ELR (cell line): Measurements from ENCODE around the gene LILRA6.
A peak's percentile ranks its signal among the peaks of the same experiment; 100 is the strongest.
"Not testable (repeated sequence)": the region's sequence is repeated elsewhere in the genome, so short reads cannot be mapped to it uniquely, and the experiment has no call there.

Source experiments
- DNase-seq: peaks from one replicate; pipeline ENCODE4 v3.0.0-alpha.2; 2015; ENCODE audit warnings: low read depth

Gene LILRA6

DNA sequence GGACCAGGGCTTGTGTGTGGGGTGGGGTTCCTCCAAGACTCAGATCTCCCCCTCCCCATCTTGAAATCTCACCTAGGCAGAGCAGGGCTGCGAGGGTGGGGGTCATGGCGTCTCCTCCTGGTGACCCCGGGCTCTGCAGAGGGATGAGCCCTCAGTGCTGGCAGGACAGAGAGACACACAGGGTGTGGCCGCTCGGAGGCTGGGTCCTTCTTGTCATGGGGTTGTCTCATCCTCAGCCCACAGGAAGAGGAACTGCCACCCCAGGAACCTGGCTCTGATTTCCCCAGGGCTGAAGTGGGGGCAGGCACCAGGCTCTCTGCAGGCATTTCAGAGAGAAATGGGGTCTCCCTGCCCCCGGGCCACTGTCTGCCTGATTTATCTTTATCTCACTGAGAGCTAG is at the start of gene LILRA6:
Gene LILRA6, minus strand, starts transcription at position 145 of the 400 bp plus-strand sequence.
- not testable (repeated sequence) for DNase-seq

DNA sequence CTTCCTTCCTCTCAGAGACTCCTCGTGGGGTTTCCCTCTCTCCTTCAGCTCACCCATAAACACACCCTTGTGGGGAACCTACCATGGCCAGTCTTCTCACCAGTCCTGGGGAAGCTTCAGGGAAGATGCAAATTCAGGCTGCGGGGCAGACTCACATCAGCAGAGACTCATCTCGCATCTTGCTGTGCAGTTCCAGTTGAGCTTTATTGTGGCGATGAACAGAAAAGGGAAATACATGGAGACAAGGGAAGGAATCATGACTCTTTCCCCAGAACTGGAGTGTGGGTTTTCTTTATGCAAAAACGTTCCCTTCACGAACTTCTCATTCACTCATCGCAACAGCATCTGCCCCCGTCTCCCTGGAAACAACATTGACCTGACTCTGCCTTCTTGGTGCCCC is 46.6 kb upstream of the LILRA6 start:
- DNase-seq, result not testable (repeated sequence)

DNA sequence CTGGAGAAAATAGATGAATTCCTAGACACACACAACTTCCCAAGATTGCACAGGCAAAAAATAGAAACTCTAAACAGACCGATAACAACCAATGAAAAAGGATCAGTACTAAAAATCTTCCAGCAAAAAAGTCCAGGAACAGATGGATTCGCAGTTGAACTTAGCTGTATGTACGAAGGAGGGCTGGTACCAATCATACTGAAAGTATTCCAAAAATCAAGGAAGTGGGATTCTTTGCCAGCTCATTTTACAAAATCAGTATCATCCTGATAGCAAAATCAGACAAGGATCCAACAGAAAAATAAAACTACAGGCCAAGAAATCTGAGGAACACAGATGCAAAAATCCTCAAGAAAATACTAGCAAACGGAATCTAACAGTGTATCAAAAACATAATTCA is 44.9 kb upstream of the LILRA6 start:
- peak; percentile 66 for DNase-seq

DNA sequence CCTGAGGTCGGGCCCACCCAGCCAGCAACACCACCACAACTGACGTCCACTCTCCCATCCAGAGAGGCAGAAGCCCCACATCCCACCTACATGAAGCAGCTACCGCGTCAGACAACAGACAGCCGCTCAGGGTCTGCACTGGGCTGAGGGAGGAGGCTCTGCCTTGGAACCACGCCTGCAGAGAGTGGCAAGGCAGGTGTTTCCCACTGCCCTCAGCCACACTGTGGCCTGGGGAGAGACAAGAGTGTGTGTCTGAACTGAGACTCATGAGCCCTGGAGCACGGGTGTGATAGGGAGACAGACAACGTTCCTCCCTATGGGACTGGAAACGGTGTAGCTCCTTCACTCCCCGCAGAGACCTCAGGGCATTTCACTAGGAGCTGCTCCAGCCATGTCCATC is 43.7 kb upstream of the LILRA6 start:
- not testable (repeated sequence) for DNase-seq

DNA sequence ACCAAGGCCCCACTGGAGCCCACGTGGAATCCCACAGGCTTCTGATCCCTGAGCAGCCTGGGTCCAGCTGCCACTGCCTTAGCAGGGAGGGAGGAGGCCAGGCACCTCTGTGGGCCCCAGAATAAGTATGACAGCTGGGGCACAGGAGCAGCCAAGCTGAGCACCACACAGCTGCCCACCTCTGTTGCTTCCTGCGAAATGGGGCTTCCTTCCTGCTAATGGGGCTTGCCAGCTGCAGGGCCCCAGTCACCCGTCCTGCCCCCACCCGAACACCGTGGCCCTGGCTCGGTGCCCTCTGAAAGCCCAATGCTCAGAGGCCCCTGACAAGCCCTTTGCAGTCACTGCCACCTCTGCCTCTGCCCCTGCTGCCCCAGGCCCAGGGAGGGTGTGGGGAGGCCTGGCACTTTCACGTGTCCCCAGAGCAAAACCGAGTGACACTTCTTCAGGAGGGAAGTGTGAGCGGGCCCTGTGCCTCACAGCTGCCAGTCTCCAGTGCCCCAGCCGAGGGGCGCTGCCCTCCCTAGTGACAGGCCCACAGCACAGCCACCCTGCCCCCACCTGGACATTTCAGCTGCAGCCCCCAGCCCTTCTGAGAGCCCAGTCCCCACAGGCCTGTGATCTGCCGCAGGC is 43.0 kb upstream of the LILRA6 start:
- not testable (repeated sequence) for DNase-seq

DNA sequence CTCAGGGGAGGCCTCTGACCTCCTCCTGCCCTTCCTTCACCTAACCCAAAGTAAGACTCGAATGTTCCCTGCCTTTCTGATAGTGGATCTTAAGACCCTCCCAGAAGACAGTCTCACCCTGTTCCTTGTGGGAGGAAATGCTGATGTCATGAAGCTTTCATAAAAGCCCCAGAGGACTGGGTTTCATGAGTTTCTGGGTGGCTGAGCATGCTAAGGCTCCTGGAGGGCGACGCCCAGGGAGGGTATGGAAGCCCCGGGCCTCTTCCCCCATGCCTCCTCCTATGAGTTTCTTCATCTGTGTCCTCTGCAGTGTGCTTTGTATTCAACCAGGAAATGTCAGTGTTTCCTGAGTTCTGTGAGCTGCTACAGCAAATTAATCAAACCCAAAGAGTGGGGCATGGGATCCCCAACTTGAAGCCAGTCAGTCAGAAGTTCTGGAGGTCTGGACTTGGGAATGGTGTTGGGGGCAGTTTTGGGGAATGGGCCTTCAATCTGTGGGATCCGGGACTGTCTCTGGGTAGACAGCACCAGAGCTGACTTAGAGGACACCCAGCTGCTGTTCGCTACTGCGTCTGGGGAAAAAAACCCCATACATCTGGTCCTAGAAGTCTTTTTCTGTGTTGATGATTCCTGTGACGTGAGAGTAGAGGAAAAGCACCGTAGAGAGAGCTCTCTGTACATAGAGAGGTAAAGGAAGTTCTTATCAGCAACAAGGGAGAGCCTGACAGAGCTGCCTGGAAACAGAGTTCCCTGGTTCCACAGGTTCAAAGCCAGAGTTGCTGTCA is 40.3 kb upstream of the LILRA6 start:
- no peak for DNase-seq

DNA sequence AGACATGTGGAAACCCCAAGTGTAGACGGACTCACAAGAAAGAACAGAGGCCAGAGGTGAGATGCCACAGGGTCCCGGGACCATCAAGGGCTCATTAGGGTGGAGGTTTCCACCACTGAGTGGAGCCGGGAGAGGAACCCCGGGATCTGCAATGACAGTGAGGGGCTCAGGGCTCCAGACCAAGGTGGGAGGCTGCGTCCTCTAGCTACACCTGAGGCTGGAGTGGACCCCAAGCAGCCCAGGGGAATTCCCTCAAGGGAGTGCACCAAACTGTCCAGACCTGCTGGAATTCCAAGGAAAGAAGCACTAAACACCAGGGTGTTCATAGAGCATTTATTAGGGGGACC is 39.1 kb upstream of the LILRA6 start:
- not testable (repeated sequence) for DNase-seq

DNA sequence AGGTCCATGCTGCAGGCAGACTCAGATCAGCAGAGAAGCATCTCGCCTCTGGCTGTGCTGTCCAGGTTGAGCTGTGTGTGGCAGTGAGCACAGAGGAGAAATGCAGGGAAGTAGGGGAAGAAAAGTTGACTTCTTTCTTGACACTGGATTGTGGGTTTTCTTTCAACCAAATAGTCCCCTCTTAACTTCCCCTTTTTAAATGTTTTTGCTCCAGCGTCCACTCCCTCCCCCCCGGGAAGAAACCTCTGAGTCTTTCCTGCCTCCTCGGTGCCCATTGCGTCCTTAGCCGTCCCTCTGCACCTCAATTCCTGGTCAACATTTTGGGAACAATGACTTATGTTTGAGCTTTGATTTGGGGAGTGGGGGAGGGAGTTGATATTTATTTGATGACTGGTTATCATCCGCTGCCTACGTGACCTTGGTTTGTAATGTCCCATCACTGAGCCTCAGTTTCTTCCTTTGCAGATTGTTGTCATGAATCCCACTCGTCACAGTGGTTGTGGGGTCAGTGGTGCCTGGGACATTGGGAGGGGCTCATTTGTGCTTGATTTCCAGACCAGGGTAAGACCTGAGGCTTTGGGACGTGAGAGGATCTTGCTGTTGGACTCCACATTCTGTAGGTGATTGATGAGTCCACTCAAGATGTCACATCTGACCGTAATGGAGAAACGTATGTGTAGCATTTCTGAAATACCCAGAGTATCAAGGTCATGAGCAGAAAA is 38.6 kb upstream of the LILRA6 start, which contains the start of gene LILRB2:
Gene LILRB2, minus strand, starts transcription at position 104 of the 722 bp plus-strand sequence. CDS start 614 bp downstream, outside the sequence.
- no peak for DNase-seq

DNA sequence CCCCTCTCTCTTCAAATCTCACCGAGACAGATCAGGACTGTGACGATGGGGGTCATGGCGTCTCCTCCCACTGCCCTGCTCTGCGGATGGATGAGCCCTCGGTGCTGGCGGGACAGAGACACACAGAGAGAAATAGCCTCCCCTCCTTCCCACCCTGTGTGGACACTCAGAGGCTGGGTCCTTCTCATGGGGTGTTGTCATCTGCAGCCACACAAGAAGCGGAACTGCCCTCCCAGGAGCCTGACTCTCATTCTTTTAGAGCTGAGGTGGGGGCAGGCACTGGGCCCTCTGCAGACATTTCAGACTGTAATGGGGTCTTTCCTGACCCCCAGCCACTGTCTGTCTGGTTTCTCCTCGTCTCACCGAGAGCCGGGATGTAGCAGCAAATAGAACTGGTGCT is 37.9 kb upstream of the LILRA6 start:
- DNase-seq, result not testable (repeated sequence)

DNA sequence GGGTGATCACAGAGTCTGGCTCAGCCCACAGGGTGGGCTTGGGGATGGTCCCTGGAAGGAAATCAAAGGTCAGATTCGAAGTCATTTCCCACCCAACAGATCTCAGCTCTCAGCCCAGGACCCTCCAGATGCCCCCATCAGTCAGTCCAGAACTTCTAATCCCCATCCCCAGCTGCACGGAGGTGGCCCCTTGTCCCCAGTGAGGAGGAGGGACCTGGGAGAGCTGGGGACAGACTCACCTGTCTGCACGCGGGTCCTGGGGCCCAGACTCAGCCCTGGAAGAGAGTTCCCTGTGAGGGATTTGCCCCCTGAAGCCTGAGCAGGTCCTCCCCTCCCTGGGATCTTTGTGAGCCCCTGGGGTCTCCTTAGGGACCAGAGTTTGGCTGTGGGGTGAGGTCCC is 37.4 kb upstream of the LILRA6 start:
- DNase-seq, result not testable (repeated sequence)

DNA sequence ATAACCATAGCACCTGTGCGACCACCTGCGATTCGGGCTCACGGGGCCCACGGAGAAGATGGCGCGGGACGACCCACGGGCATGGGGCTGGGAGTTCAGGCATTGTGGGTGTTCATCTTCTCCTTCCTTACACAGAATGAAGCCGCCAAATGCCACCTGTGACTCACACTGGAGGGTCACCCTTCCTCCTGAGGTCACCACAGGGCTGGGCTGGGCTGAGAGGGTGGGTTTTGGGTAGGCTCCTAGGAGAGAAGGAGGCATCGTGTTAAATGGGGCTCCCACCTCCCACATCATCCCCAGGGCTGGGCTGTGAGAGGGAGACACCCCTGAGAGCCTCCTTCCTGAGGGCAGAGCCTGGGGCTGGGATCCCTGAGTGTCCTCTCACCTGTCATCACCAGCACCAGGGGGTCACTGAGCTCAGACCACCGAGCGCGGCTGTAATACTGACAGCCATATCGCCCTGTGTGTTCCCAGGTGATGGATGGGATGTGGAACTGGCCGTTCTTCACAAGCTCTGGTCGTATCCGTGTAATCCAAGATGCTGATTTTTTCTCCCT is 36.9 kb upstream of the LILRA6 start:
- DNase-seq, result no peak

DNA sequence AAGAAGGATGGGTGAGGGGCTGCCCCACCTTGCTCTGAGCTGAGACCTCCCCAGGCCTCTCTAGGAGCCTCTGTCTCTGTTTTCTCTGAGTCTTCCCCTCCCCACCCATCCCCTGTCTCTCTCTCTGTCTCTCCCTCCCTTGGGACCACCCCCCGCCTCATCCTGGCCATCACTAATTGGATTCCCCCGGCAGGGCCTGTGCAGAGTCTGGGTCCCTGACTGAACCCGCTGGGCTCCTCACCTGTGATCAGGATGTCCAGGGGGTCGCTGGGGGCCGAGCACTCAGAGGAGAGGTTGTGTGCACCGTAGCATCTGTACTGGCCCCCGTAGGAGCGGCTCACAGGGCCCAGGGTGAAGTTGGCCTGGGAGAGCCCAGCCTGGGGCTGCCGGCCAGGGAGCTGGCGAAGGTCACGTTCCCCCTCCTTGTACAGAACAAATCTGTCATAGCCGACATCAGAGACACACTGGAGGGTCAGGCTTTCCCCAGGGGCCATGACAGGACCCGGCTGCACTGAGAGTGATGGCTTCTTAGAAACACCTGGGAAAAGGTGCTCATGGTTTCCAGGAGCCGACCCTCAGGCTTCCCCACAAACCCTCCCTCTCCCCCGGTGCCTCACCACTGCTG is 36.1 kb upstream of the LILRA6 start:
- DNase-seq, result not testable (repeated sequence)

DNA sequence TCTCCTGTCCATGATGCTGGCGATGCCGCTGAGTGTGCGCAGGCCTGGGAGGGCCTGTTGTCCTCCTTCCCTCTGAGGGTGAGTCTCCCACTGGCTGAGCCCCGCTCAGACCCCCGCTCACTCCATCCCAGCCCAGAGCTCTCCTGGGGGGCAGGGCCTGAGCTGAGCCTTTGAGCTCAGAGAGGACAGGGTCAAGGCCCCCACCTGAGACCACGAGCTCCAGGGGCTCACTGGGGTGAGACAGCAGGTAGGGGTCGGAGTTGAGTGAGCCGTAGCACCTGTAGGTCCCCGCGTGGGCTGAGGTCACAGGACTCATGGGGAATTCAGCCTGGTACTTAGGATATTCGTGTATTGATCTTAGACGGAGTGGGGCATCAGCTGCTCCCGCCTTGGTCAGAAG is 35.5 kb upstream of the LILRA6 start:
- not testable (repeated sequence) for DNase-seq

DNA sequence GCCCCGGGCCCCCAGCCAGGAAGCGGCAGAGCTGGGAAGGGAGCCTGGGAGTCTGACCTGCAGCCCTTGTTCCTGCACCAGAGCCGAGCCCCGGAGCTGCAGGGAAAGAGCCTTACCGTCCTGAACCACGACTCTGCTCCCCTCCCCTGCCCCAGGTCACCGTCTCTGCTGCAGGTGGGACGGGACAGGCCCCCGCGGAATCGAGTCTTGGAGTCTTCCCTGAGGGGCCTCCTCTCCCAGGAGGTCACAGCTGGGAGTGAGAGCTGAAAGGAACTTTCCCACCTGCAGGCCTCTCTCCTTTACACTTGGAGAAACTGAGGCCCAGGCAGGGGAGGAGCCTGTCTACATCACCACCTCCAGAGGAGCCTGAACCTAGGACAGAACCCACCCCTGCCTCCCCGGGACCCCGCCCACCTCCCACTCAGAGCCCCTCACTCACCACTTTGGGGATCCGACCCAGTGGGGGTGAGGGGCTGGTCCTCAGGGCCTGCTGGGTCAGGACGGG is 34.6 kb upstream of the LILRA6 start:
- DNase-seq, result not testable (repeated sequence)

DNA sequence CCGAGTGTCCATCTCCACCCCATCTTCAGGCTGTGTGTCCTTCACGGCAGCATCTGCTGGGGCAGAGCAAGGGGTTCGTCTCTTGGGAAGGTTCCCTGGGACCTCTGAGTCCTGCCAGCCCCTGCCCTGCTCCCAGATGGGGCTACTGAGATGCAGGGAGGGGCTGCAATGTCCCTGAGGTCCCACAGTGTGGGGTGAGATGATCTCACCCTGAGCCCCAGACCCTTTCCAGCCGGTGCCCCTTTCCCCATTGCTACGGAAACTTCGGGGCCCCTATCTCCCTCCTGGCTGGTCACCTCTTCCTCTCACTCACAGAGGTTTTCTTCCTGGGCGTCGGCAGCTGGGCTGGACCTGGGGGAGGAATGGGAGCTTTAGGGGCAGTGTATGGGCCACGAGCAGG is 33.4 kb upstream of the LILRA6 start:
- no peak for DNase-seq

DNA sequence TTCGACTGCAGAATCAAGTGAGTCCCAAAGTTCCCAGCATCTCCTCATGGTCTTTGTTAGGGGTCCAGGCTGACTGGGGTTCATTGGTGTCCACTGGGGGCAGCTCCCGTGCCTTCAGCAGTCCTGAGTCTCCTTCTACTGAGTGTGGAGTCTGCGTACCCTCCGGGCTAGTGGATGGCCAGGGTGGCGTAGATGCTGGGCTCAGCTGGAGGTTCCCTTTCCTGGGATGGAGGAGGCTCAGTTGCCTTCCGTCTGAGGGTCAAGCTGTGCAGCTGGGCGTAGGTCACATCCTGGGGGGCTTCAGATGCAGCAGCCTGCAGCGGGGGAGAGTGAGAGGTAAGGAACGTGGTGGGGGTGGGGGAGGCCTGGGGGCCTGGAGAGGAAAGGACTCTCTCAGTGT is 31.9 kb upstream of the LILRA6 start:
- not testable (repeated sequence) for DNase-seq

DNA sequence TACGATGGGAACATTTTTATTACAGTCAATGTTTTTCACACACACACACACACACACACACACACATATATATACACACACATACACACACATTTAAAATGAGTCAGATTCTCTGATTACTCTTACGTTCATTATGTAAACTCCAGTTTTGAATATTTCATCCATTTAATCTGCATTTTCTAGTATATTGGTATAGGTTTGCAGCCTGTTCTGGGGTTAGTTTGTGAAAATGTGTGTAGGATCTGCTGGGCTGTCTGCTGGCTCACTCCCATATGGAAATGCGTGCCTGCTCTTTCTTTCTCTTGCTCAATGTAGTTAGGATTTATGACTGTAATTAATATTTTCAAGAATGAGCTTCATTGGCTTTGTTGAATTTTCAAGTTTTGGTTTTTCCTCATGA is 31.2 kb upstream of the LILRA6 start:
- DNase-seq, result no peak

DNA sequence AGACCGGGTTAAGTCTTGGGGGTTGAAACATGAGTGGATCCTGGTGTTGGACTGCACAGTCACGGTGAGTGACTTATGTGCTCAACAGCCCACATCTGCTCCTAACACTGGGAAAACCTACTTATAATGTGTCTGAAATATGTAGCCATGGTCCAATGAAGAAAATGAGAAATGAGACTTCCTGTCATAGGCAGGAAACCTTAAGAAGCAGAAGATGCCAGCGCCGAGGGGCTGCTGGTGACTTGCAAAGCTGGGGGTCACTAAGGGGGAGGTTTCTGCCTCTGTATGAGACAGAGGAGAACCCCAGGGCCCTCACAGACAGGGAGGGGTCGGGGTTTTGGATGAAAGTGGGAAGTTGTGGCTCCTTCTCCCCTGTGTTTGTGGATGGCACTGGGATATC is 29.6 kb upstream of the LILRA6 start:
- not testable (repeated sequence) for DNase-seq

DNA sequence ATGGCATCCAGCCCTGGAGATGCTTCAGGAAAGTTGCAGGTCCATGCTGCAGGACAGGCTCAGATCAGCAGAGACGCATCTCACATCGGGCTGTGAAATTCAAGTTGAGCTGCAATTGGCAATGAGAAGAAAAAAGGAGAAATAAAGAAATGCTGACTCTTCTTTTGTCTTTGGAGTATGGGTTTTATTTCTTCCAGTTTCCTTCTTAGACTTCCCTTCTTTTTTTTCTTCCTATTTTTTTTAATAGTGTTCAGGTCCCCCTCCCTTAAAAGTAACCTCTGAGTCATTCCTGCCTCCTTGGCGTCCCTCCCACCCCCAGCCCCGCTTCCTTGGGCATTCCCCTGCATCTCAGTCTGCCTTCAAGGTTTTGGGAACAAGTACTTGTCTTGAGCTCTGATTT is 29.0 kb upstream of the LILRA6 start:
- not testable (repeated sequence) for DNase-seq

DNA sequence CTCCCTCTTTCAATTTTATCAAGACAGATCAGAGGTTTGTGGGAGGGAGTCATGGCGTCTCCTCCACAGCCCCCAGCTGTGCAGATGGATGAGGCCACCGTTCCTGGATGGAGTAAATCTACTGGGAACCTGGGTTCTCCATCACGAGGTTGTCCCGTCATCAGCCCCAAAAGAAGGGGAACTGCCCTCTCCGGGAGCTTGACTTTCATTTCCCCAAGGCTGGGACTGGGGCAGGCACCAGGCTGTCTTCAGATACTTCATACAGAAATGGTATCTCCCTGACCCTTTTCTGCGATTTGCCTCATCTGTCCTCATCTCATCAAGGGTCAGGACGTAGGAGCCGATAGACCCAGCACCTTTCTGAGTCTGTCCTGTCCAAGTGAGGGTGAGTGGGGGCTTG is 28.5 kb upstream of the LILRA6 start:
- DNase-seq, result no peak

DNA sequence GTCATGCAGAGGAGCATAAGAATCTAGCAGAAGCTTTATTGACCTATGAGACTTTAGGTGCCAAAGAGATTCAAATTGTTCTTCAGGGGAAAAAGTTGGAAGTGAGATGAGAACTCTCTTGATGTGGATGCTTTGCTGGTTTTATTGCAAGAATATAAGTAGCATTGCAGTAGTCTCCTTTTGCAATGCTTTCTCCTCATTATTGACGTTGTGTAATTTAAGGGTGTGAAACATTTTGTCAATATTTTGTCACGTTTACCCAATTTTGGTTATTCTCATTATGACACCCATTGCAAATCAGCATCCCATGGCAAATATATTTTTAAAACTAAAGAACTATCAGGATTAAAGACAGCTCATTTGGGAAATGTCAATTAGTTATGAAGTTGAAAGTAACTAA is 26.3 kb upstream of the LILRA6 start:
- no peak for DNase-seq

DNA sequence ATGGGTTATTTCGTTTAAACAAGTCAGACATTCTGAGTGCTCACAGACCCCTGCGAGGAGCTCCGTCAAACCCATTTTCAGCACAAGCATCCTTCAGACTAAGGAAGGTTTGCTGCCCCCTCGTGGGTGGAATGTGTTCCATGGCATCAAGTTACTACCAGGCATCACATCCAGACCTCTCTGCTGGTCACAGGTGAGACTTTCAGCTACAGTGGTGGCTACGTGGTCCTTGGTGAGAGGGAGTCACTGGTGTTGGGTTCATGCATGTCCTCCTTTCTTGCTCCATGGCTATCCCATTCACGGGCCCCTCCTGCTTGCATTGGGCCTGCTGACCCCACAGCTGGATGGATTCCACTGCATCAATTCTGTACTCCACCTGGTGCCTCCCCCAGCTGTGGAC is 23.5 kb upstream of the LILRA6 start:
- peak; percentile 74 for DNase-seq
